T-helper 2 cell treated with Interferon-gamma antibody and Interleukin-4, amounts not matched to agents 100 ng/mL and 5 ng/mL, for 36 hours (primary cell): Measurements from ENCODE around the gene CLCN1. TPM values are rescaled to one million over a fixed set of nuclear protein-coding genes. Genes with fewer than 3 reads are reported as not detected.

Experiments
- intact Hi-C: fragments of 100-400 bp; cut with micrococcal nuclease; formaldehyde crosslinking; loops from one replicate; pipeline ENCODE4 v1.15.1; 2023
- total RNA-seq: library from RNA; stranded (reverse); gene quantifications from 2 replicates; pipeline ENCODE4 v1.2.3, GENCODE V29; 2022

CLCN1 gene
- 0.09 TPM in 1 of 2 replicates, not detected in the other for total RNA-seq

- intact Hi-C loops, result no loop called here
Measured at GRCh38 chr7:143315776-143316175, at the start of gene CLCN1. TSS of gene CLCN1 (plus strand) at chr7:143316111. CDS start at chr7:143316213, 102 bp downstream.

- intact Hi-C loops, result no loop called here
Measured at GRCh38 chr7:143269251-143269650, 46.7 kb upstream of the CLCN1 start.

- intact Hi-C loops, result no loop called here
Measured at GRCh38 chr7:143271240-143271639, 44.7 kb upstream of the CLCN1 start.

- intact Hi-C loops, result no loop called here
Measured at GRCh38 chr7:143272871-143273270, 43.0 kb upstream of the CLCN1 start.

GRCh38 chr7:143279186-143280098, 36.5 kb upstream of the CLCN1 start:
- intact Hi-C loops, result no loop called here

GRCh38 chr7:143280160-143280559, 35.8 kb upstream of the CLCN1 start:
- intact Hi-C loops, result no loop called here

GRCh38 chr7:143280566-143280965, 35.3 kb upstream of the CLCN1 start:
- intact Hi-C loops, result no loop called here

GRCh38 chr7:143281529-143281928, 34.4 kb upstream of the CLCN1 start:
- intact Hi-C loops, result no loop called here

- intact Hi-C loops, result no loop called here
Measured at GRCh38 chr7:143282124-143282523, 33.8 kb upstream of the CLCN1 start.

- intact Hi-C loops, result no loop called here
Measured at GRCh38 chr7:143283381-143283780, 32.5 kb upstream of the CLCN1 start.

GRCh38 chr7:143284591-143285469, 31.1 kb upstream of the CLCN1 start, which contains the start of gene TMEM139:
TSS of gene TMEM139 (plus strand) at chr7:143284958. CDS start at chr7:143285958, 1,000 bp downstream.
- intact Hi-C loops, result no loop called here

- intact Hi-C loops, result no loop called here
Measured at GRCh38 chr7:143285470-143285778, 30.5 kb upstream of the CLCN1 start.

GRCh38 chr7:143285806-143286521, 29.9 kb upstream of the CLCN1 start:
- intact Hi-C loops, result no loop called here

- intact Hi-C loops, result no loop called here
Measured at GRCh38 chr7:143286522-143286890, 29.4 kb upstream of the CLCN1 start.

- intact Hi-C loops, result no loop called here
Measured at GRCh38 chr7:143287339-143287934, 28.5 kb upstream of the CLCN1 start.

GRCh38 chr7:143287935-143288826, 27.7 kb upstream of the CLCN1 start, which contains the start of gene CASP2:
TSS of gene CASP2 (plus strand) at chr7:143288351. CDS start at chr7:143288456, 105 bp downstream.
- intact Hi-C loops, result loop anchor here (1.0 kb wide), 6 partner anchors 25 to 479 kb away; partner anchors contain the start of genes GSTK1 and ZYX

- intact Hi-C loops, result loop anchor here (1.0 kb wide), 6 partner anchors 26 to 480 kb away; partner anchors contain the start of genes GSTK1 and ZYX
Measured at GRCh38 chr7:143288836-143289235, 27.1 kb upstream of the CLCN1 start.

GRCh38 chr7:143289421-143289820, 26.5 kb upstream of the CLCN1 start:
- intact Hi-C loops, result no loop called here

- intact Hi-C loops, result loop anchor here (1.0 kb wide), 1 partner anchor 10 kb away; no protein-coding TSS in a partner anchor
Measured at GRCh38 chr7:143289888-143290287, 26.0 kb upstream of the CLCN1 start.

GRCh38 chr7:143290293-143290692, 25.6 kb upstream of the CLCN1 start:
- intact Hi-C loops, result loop anchor here (1.0 kb wide), 1 partner anchor 10 kb away; no protein-coding TSS in a partner anchor
